ENCODE results near the gene PPP1R3G. TPM values are rescaled to one million over a fixed set of nuclear protein-coding genes. Genes with fewer than 3 reads are reported as not detected.

The PPP1R3G gene
- total RNA-seq, 1 experiment from 2014 or later, result 0.29 TPM

Other genes with a start within 250 kb of the PPP1R3G start
- gene RPP40, start 81.3 kb upstream of the PPP1R3G start, total RNA-seq (2014; rRNA removed), result 38.6 and 53.4 TPM in 2 replicates
- 17.5 and 18.0 TPM in 2 replicates for gene LYRM4, start 175.6 kb downstream of the PPP1R3G start, total RNA-seq (2014; rRNA removed)
- 10.3 and 11.5 TPM in 2 replicates for gene FARS2, start 176.2 kb downstream of the PPP1R3G start, total RNA-seq (2014; rRNA removed)